ENCODE results near the gene MLPH. TPM values are rescaled to one million over a fixed set of nuclear protein-coding genes. Genes with fewer than 3 reads are reported as not detected.

MLPH gene
- total RNA-seq, 2 experiments from 2014 or later, result not detected

DNA sequence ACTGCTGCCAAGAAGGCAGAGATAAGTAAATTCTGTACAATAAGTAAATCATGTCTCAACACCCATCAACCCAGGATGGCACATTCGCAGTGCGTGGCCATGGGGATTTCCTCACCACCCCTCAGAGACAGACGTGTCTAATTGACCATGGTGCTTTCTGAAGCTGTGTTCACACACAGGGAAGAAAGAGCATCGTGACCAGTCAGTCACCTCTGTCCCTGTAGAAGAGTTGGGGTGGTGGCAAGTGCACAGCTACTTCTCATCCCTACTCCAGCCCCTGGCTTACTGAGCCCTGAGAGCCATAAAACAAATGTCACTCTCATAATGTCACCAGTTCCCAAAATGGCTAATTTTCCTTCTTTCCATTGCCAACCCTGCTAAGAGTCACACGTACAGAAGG lies 31.3 kb upstream of the MLPH start:
- ChIA-PET CTCF (interaction anchor here (1.3 to 2.3 kb wide), 3 partner anchors 34 to 116 kb away, joined by 4 to 7 read pairs (median 6); no protein-coding TSS in a partner anchor), POLR2A (no interaction called here)
- TF ChIP-seq, protein P1, sequence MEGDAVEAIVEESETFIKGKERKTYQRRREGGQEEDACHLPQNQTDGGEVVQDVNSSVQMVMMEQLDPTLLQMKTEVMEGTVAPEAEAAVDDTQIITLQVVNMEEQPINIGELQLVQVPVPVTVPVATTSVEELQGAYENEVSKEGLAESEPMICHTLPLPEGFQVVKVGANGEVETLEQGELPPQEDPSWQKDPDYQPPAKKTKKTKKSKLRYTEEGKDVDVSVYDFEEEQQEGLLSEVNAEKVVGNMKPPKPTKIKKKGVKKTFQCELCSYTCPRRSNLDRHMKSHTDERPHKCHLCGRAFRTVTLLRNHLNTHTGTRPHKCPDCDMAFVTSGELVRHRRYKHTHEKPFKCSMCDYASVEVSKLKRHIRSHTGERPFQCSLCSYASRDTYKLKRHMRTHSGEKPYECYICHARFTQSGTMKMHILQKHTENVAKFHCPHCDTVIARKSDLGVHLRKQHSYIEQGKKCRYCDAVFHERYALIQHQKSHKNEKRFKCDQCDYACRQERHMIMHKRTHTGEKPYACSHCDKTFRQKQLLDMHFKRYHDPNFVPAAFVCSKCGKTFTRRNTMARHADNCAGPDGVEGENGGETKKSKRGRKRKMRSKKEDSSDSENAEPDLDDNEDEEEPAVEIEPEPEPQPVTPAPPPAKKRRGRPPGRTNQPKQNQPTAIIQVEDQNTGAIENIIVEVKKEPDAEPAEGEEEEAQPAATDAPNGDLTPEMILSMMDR (IDR thresholded peaks at IDR 0.05), result no peak
- Mint-ChIP-seq H3K4me1 (ENCODE audit: low read depth) (peaks cover 17% of the 10 kb centered on the region), H3K36me3 (ENCODE audit: low read depth) (no peaks in the 10 kb centered on the region), H3K9me3 (peaks cover 2% of the 10 kb centered on the region), H3K4me3 (no peak overlapping the region), H3K27ac (no peak overlapping the region), H3K27me3 (no peaks in the 10 kb centered on the region)
- intact Hi-C loops (cut with micrococcal nuclease), result no loop called here
- no peak for ATAC-seq
- no peak for DNase-seq

DNA sequence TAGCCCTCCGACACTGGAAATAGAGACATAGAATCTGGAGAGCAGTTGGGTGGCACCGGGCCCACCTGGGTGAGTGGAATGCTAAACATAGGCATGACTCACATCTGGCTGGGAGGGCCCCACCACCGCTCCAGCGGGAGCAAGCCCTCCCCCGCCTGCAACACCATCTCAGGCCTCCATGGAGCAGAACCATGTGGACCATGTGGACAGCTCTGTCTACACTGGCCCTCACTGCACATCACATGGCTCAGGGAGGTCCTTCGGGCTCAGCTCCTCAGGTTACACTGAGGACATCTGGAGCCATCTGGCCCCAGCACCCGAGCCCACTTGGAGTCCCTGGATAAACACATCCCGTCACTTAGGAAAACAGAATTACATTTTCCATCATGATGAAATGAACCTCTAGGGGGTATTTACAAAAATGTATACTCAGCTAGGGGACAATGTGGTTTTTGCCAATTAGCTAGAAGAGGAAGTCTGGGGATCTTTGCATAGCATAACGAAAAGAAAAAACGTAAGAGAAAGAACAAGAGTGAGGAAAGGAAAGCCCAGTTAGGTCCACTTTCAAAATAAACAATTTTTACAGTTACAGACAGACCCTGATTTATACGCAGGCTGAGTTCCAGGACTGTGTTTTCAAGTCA lies 30.7 kb upstream of the MLPH start:
- ChIA-PET CTCF (interaction anchor here (1.3 to 1.9 kb wide), 2 partner anchors 34 to 116 kb away, joined by 4 to 6 read pairs; no protein-coding TSS in a partner anchor), POLR2A (interaction anchor here (0.8 kb wide), 1 partner anchor 22 kb away, joined by 3 read pairs; no protein-coding TSS in a partner anchor)
- Mint-ChIP-seq H3K27ac (no peak overlapping the region), H3K27me3 (no peaks in the 10 kb centered on the region), H3K4me3 (no peak overlapping the region), H3K9me3 (peaks cover 2% of the 10 kb centered on the region), H3K36me3 (ENCODE audit: low read depth) (no peaks in the 10 kb centered on the region), H3K4me1 (ENCODE audit: low read depth) (peaks cover 17% of the 10 kb centered on the region)
- ATAC-seq (no peak), DNase-seq (no peak)
- TF ChIP-seq, protein P1 (IDR thresholded peaks at IDR 0.05), result no peak
- intact Hi-C loops (cut with micrococcal nuclease), result no loop called here

DNA sequence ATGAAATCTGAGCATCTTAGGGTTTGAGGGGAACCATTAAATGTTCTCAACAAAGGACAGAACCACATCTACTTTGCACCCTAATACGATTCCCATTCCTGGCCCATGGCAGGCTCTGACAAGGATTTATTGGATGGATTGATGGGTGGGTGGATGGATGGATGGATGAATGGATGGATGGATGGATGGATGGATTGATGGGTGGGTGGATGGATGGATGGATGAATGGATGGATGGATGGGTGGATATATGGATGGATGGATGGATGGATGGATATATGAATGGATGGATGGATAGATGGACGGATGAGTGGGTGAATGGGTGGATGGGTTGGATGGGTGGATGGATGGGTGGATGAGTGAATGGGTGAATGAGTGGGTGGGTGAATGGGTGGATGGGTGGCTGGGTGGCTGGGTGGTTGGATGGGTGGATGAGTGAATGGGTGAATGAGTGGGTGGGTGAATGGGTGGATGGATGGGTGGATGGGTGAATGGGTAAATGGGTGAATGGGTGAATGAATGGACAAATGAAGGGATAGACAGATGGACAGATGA lies 29.6 kb upstream of the MLPH start:
- Mint-ChIP-seq H3K4me1 (ENCODE audit: low read depth) (peaks cover 17% of the 10 kb centered on the region), H3K27me3 (no peaks in the 10 kb centered on the region), H3K36me3 (ENCODE audit: low read depth) (no peaks in the 10 kb centered on the region), H3K9me3 (peaks cover 2% of the 10 kb centered on the region), H3K4me3 (no peak overlapping the region), H3K27ac (no peak overlapping the region)
- intact Hi-C loops (cut with micrococcal nuclease), result no loop called here
- CTCF ChIA-PET, result interaction anchor here (1.3 to 2.5 kb wide), 3 partner anchors 18 to 36 kb away, joined by 4 to 12 read pairs (median 8); no protein-coding TSS in a partner anchor
- ATAC-seq (no peak), DNase-seq (no peak)
- POLR2A ChIA-PET, result interaction anchor here (1.3 kb wide), 1 partner anchor 28 kb away, joined by 3 read pairs; no protein-coding TSS in a partner anchor
- TF ChIP-seq, protein P1 (IDR thresholded peaks at IDR 0.05), result no peak

DNA sequence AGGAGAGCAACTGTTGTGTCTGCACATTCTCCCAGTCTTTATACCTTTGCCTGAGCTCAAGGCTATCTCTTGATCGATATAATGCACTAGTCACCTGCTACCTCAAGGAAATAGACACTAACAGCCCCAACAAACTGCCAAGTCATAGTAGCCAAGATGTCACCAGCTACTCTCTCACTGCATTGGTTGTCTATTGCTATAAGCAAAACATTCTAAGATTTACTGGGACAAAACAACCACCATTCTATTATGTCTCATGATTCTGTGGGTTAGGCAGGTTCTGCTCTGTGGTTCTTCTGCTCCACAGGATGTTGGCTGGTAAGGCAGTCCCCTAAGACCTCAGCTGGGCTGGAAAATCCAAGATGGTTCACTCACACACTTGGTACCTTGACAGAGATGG lies 28.5 kb upstream of the MLPH start:
- CTCF ChIA-PET, result interaction anchor here (0.6 to 2.5 kb wide), 6 partner anchors 11 to 299 kb away, joined by 3 to 12 read pairs (median 3); no protein-coding TSS in a partner anchor
- intact Hi-C loops (cut with micrococcal nuclease), result no loop called here
- TF ChIP-seq, protein P1 (IDR thresholded peaks at IDR 0.05), result no peak
- Mint-ChIP-seq H3K9me3 (peaks cover 2% of the 10 kb centered on the region), H3K36me3 (ENCODE audit: low read depth) (no peaks in the 10 kb centered on the region), H3K27ac (peak overlapping the region; percentile 48), H3K4me3 (no peak overlapping the region), H3K4me1 (ENCODE audit: low read depth) (peaks cover 17% of the 10 kb centered on the region), H3K27me3 (no peaks in the 10 kb centered on the region)
- ATAC-seq (peak; percentile 42), DNase-seq (no peak)
- POLR2A ChIA-PET, result interaction anchor here (1.3 kb wide), 1 partner anchor 29 kb away, joined by 3 read pairs; no protein-coding TSS in a partner anchor

DNA sequence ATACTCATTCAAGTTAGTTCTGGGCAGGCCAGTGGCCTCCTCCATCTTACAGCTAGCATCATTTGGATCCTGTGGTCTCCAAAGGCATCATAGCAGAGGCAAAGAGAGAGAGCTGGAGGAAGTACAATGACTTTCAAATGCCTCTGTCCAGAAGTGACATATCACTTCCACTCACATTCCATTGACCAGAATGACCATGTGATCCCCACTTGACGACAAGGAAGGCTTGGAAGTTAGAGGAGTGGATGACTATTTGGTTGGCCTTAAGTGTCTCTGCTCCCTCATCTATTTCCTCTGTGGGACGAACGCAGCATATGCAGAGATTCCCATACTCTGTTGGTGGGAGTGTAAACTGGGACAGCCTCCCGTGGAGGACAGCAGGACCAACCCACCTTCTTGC lies 27.8 kb upstream of the MLPH start:
- intact Hi-C loops (cut with micrococcal nuclease), result no loop called here
- Mint-ChIP-seq H3K4me1 (ENCODE audit: low read depth) (peaks cover 17% of the 10 kb centered on the region), H3K27ac (no peak overlapping the region), H3K27me3 (no peaks in the 10 kb centered on the region), H3K36me3 (ENCODE audit: low read depth) (no peaks in the 10 kb centered on the region), H3K9me3 (peaks cover 2% of the 10 kb centered on the region), H3K4me3 (no peak overlapping the region)
- ChIA-PET CTCF (interaction anchor here (1.2 to 2.5 kb wide), 4 partner anchors 14 to 38 kb away, joined by 3 to 12 read pairs (median 6); no protein-coding TSS in a partner anchor), POLR2A (no interaction called here)
- no peak for DNase-seq
- no peak for ATAC-seq
- TF ChIP-seq, protein P1 (IDR thresholded peaks at IDR 0.05), result no peak

Data from activated CD8-positive, alpha-beta T cell treated with anti-CD3 and anti-CD28 coated beads for 36 hours (primary cell).